DMS153 treated with DMSO at 0.1 percent for 48 hours (cell line): ENCODE measurements around the gene VGLL4.
"Not testable (repeated sequence)": the region's sequence is repeated elsewhere in the genome, so short reads cannot be mapped to it uniquely, and the experiment has no call there.

Source experiments
- DNase-seq: peaks from one replicate; lab custom pipeline; 2025; ENCODE audit not compliant: unreplicated experiment; lab: John Stamatoyannopoulos, UW

VGLL4 gene

DNA sequence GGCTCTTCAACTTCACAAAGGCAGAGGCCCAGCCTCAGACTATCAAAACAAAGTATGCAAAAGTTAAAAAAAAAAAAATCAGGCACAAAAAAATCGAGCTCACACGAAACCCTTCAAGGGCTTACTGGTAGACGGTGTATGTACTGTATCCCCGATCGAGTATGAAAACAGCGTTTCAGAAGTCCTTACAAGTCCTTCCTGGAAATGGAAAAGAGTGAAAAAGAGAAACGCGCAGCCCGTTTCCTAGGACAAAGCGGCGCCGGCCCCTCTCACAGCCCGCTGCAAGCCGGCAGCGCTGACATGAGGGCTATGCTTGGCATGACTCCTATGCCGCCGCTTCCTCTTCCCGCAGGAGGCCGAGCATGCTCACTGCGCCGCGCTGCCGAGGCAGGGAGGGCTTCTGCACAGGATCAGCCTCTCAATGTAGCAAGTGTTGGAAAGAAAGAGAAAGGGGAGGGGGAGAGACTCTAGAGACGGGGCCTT, at the start of gene VGLL4:
Gene VGLL4, minus strand, starts transcription at position 311 of the 483 bp plus-strand sequence. CDS start 397 bp downstream, outside the sequence.
- DNase-seq: peak; percentile 36

- no peak for DNase-seq
These were observed 48.8 kb upstream of the VGLL4 start for GRCh38 chr3:11692532-11692813.

- DNase-seq: no peak
These were observed 48.2 kb upstream of the VGLL4 start for GRCh38 chr3:11691767-11692531.

GRCh38 chr3:11690863-11691766, 47.4 kb upstream of the VGLL4 start:
- no peak for DNase-seq

DNA sequence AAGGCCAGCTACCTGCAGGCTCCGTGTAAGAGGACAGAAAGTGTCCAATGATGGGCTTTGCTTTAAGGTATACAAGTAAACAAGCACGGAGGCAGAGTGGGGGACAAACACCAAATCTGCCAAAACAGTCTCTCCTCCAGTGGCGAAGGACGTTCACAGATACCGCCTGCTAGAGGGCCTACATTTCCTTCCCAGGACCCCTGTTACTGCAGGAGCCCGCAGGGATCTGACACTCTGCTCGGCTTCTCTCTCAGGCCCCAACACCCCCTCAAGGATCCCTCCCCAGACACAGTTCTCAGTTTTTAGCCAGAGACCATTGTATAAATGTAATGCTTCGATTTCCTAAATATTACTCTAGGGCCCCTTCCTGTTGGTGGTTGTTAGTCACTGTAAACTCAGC, 46.0 kb upstream of the VGLL4 start:
- DNase-seq: no peak

- DNase-seq: not testable (repeated sequence)
These were observed 41.3 kb upstream of the VGLL4 start for GRCh38 chr3:11684980-11685379.

GRCh38 chr3:11680509-11680908, 36.8 kb upstream of the VGLL4 start:
- DNase-seq: no peak

DNA sequence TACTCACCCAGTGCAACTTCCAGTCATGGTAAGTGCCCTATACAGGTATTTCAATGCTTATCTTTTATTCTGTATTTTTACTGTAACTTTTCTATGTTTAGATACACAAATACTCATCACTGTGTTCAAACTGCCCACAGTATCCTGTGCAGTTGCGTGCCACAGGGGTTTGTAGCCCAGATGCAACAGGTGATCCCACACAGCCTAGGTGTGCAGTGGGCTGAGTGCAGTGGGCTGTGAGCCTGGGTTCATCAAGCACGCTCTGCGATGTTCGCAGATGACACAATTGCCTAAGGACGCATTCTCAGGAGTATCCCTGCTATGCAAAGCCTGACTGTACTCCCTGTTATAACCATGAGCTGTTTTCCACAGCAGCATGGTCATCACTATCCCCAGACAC, 36.2 kb upstream of the VGLL4 start:
- DNase-seq: no peak

- DNase-seq: no peak
These were observed 28.6 kb upstream of the VGLL4 start for GRCh38 chr3:11672363-11672762.

DNA sequence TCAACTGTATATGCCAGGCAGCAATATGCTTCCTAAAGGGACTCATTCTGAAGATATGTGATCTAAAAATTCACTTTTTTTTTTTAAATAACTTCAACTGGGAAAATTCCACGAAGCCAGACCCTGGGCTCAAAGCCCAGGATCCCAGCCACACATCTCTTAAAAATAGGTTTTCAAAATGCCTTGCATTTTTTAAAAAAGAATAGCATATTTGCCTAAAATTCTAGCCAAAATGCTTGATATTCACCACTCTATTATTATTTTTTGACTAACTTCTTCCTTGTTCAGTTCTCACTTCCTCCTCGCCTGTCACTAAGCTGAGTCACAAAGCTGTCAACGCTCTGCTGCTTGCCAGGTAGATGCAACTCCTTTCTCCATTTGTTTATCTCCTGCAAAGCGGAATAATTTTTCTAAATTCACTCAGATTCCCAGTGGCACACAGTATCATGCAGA, 28.0 kb upstream of the VGLL4 start:
- DNase-seq: no peak

DNA sequence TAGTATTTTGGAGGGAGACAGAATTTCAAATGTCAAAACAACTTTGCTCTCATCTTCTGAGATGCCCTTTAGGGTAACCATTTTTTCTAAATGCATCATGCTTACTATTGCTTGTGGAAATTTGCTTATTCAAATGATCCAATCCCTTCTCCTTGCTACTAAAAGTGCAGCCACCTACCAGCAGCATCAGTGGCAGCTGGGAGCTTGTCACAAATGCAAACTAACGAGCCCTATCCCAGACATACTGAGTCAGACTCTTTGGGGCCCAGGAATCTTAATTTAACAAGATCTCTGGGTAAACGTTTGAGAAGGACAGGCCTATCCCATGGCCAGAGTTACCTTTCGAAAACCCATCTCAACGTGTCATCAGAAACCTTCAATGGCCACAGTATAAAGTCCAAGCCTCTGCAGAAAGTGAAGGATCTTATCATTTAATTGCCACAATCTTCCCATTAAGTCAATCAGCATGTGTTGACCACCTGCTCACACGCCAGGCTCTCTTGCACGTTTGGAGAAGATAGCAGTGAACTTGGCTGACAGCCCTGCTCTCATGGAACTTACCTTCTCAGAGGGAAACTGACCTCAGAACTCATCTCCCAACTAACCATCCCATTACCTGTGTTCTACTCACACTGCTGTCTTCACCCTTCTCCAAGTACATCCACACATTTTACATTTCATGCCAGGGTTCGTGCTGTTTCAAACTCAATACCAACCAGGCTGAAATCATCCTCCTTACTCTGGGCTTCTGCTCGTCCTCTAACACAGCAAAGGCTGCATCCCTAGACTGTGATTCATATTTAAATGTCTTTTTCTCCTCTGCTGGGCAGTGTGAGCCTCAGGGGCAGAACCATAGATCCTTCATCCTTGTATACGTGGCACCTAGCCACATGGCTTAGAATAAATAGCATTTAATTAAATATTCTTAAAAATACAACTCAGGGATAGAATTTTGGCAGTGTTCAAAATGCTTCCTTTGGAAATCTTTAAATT, 24.8 kb upstream of the VGLL4 start:
- no peak for DNase-seq

- DNase-seq: no peak
These were observed 21.6 kb upstream of the VGLL4 start for GRCh38 chr3:11665331-11665730.

- DNase-seq: no peak
These were observed 18.8 kb upstream of the VGLL4 start for GRCh38 chr3:11662392-11662990.

- DNase-seq: no peak
These were observed 18.1 kb upstream of the VGLL4 start for GRCh38 chr3:11661827-11662226.

- no peak for DNase-seq
These were observed 17.4 kb upstream of the VGLL4 start for GRCh38 chr3:11661052-11661656.

DNA sequence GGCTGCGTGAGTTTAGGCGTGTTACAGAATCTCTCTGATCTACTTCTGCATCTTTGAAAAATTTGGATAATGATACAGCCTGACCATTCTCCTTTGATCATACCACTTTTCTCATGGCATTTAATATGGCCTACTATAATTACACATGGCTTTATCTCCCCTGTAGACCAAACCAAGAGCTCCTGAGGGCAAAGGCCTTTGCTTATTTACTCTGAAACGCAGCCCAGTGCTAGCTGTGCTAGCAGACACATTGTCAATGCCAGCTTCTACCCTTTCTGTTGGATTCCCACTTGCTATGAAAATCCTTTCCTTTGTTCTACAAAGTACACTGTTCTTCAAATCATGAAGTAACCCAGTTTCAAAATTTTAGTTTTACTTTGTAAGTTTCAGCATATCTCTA, 16.5 kb upstream of the VGLL4 start:
- DNase-seq: no peak

DNA sequence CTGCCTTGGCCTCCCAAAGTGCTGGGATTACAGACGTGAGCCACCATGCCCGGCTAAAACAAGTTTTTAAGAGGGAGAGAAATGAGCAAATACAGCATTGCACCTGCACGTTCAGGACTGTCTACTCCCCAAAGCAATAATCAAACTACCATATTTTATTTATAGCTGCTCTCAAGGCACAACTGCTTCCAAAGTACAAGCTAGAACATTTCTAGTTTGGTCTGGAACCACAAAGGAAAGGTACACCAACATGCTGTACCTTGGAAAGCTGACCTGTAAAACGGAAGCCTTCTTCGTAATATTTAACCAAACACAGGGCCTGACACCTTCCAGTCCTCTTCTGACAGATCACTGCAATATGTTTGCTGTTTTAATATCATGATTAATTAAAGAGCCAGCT, 14.5 kb upstream of the VGLL4 start:
- no peak for DNase-seq

GRCh38 chr3:11655196-11655928, 11.6 kb upstream of the VGLL4 start:
- DNase-seq: no peak

GRCh38 chr3:11654166-11654565, 10.5 kb upstream of the VGLL4 start:
- DNase-seq: no peak
